Measurements from ENCODE around the gene CHCHD4. TPM values are rescaled to one million over a fixed set of nuclear protein-coding genes. Genes with fewer than 3 reads are reported as not detected.

The CHCHD4 gene
- total and polyA plus RNA-seq, 2 of the 8 experiments (the other 6 are each of a cell fraction or from before 2014, with no cell fraction given): 15.0 to 22.3 TPM

DNA sequence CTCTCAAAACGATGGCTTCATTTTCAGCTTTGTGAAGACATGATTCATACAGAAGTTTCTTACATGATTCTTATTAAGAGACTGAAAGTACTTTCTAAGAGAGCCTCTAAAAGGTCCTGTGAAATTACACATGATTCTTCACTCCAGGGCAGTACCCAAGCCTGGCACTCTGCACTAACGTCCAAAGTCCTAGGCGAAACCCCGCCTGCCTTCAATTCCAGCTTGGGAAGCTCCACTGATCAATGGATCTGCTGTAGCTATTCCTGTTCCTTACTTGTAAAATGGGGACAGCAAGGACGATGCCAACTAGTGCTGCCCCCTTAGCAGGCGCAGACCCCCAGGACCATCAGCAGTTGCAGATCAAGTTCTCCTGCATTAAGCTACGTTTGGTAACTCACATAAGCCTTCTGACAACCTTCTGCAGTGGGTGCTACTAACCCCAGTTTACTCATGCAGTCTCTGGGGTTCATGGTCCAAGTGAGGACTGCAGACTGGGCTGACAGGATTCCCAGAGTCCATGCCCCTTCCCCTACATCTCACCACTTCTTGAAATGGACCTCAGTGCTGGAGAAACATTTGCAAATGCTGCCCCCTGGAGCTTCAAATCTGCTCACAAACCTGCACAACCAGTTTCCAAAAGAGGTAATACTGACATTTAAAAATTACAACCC is 10.6 kb downstream of the CHCHD4 start:
- no peak overlapping the region for H3K4me2 ChIP-seq (ENCODE audit: insufficient read depth in 1 of 2, low read depth in 2 of 2, low read length in 2 of 2)
- WGBS, 2 experiments (ENCODE audit: extremely low coverage in 1 of 2, insufficient coverage in 1 of 2, insufficient read length in 1 of 2, insufficient replicate concordance in 2 of 2, low coverage in 1 of 2, low lambda C conversion rate in 2 of 2, missing lambda C conversion rate in 1 of 2): 85% methylated on average over 7 of the region's 7 CpGs; no CpG with 5 or more reads in 1 of the 2 experiments
- H2AFZ ChIP-seq (ENCODE audit: low read length): no peak overlapping the region
- no peak overlapping the region for H3K56ac ChIP-seq (replicated peaks; ENCODE audit: insufficient read length, low read depth, low read length)
- H3K27ac ChIP-seq (ENCODE audit: low read depth, low read length): no peak overlapping the region
- H4K20me1 ChIP-seq (replicated peaks in 1 of 2; ENCODE audit: control insufficient read depth in 1 of 2, insufficient read depth in 2 of 2, low read length in 2 of 2): peaks cover 0 to 2% of the 10 kb centered on the region in 2 experiments
- H4K8ac ChIP-seq (ENCODE audit: extremely low read depth, insufficient read depth, low read length): no peak overlapping the region
- no peak overlapping the region for H2AK5ac ChIP-seq (ENCODE audit: low read depth, low read length)
- no peak overlapping the region for H4K91ac ChIP-seq (replicated peaks; ENCODE audit: insufficient read length, low read length)
- CTCF ChIA-PET (ENCODE audit: partially characterized antibody): interaction anchor here (0.6 to 10.2 kb wide), 20 partner anchors 8 to 228 kb away, joined by 3 to 123 read pairs (median 6); partner anchors contain the start of genes CHCHD4 and TMEM43
- no peaks in the 10 kb centered on the region for H3K9me3 ChIP-seq (ENCODE audit: insufficient read depth in 2 of 2, low read depth in 1 of 2, low read length in 1 of 2)
- no peak overlapping the region for H2BK120ac ChIP-seq (replicated peaks; ENCODE audit: low read depth, low read length)
- H4K5ac ChIP-seq (ENCODE audit: insufficient read length, low read depth, low read length): no peak overlapping the region
- peak in 1 of 2 experiments; percentile 41 for DNase-seq (ENCODE audit: low read depth in 1 of 2, low spot score in 2 of 2)
- no peaks in the 10 kb centered on the region for H3K27me3 ChIP-seq (replicated peaks in 1 of 4; ENCODE audit: control insufficient read depth in 3 of 4, extremely low read depth in 1 of 4, insufficient read depth in 3 of 4, low read length in 3 of 4)
- peaks cover 0 to 5% of the 10 kb centered on the region in 2 experiments; a peak in 1 of 4 replicates for H3K79me2 ChIP-seq (ENCODE audit: control insufficient read depth in 1 of 2, insufficient read depth in 2 of 2, low read length in 2 of 2)
- peaks cover 3% of the 10 kb centered on the region; the same call in 1 of the 2 replicates for H3K79me1 ChIP-seq (ENCODE audit: low read depth, low read length)
- peaks cover 3 to 30% (median 20%) of the 10 kb centered on the region in 4 experiments; a peak in 6 of 8 replicates for H3K36me3 ChIP-seq (ENCODE audit: control insufficient read depth in 2 of 4, insufficient read depth in 4 of 4, low read length in 3 of 4)
- H3K4me1 ChIP-seq (replicated peaks in 1 of 4; ENCODE audit: control insufficient read depth in 3 of 4, insufficient read depth in 4 of 4, low read length in 3 of 4): no peaks in the 10 kb centered on the region
- H2BK20ac ChIP-seq (ENCODE audit: low read length): no peak overlapping the region
- FAIRE-seq: no peak
- no peak overlapping the region for H2BK5ac ChIP-seq (ENCODE audit: low read depth, low read length)
- no peak overlapping the region for H3K9ac ChIP-seq (replicated peaks in 1 of 4; ENCODE audit: extremely low read depth in 1 of 4, low read depth in 3 of 4, low read length in 3 of 4)
- no peak overlapping the region for H3K18ac ChIP-seq (ENCODE audit: extremely low read depth, low read length)
- H2BK15ac ChIP-seq (ENCODE audit: low read length): no peak overlapping the region
- H3K23me2 ChIP-seq (ENCODE audit: low read depth, low read length): no peaks in the 10 kb centered on the region
- POLR2A ChIA-PET (ENCODE audit: partially characterized antibody): interaction anchor here (1.0 to 3.1 kb wide), 2 partner anchors 10 to 218 kb away, joined by 4 to 14 read pairs; partner anchors contain the start of genes CHCHD4 and TMEM43
- no peak overlapping the region for H3K14ac ChIP-seq (ENCODE audit: insufficient read length)
- no peak overlapping the region for H2BK12ac ChIP-seq (ENCODE audit: low read depth, low read length)
- TF ChIP-seq POLR2A (IDR thresholded peaks at IDR 0.05; ENCODE audit: control extremely low read depth in 1 of 2, low read depth in 2 of 2, low read length in 2 of 2): no peak
- no peak for TF ChIP-seq CHD1 (IDR thresholded peaks at IDR 0.05; ENCODE audit: low read depth, low read length)
- TF ChIP-seq RAD21 (IDR thresholded peaks at IDR 0.05 in 1 of 2, conservative IDR thresholded peaks at IDR 0.05 in 1 of 2; ENCODE audit: low read depth in 2 of 2, low read length in 2 of 2): peak; percentile 58 to 75
- TF ChIP-seq, protein P1, sequence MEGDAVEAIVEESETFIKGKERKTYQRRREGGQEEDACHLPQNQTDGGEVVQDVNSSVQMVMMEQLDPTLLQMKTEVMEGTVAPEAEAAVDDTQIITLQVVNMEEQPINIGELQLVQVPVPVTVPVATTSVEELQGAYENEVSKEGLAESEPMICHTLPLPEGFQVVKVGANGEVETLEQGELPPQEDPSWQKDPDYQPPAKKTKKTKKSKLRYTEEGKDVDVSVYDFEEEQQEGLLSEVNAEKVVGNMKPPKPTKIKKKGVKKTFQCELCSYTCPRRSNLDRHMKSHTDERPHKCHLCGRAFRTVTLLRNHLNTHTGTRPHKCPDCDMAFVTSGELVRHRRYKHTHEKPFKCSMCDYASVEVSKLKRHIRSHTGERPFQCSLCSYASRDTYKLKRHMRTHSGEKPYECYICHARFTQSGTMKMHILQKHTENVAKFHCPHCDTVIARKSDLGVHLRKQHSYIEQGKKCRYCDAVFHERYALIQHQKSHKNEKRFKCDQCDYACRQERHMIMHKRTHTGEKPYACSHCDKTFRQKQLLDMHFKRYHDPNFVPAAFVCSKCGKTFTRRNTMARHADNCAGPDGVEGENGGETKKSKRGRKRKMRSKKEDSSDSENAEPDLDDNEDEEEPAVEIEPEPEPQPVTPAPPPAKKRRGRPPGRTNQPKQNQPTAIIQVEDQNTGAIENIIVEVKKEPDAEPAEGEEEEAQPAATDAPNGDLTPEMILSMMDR (IDR thresholded peaks at IDR 0.05; ENCODE audit: control extremely low read depth in 1 of 3, insufficient read depth in 1 of 3, low read depth in 1 of 3, low read length in 3 of 3): peak in 2 of 3 experiments; percentile 31 to 45; a peak in 3 of 4 replicates
- H3K4me3 ChIP-seq (ENCODE audit: extremely low read depth in 1 of 4, insufficient read depth in 2 of 4, low read depth in 3 of 4, low read length in 4 of 4): no peak overlapping the region
- H3K4ac ChIP-seq (replicated peaks; ENCODE audit: insufficient read length, low read depth, low read length): no peak overlapping the region
- no peak overlapping the region for H3K23ac ChIP-seq (ENCODE audit: insufficient read length)

Data from H1 (cell line).